ENCODE data around the gene WBP2.
A peak's percentile ranks its signal among the peaks of the same experiment; 100 is the strongest.
"Not testable (repeated sequence)": the region's sequence is repeated elsewhere in the genome, so short reads cannot be mapped to it uniquely, and the experiment has no call there.

WBP2 gene

GRCh38 chr17:75874323-75875181 lies 19.4 kb upstream of the WBP2 start:
- Histone ChIP-seq H4K20me1 (ENCODE audit: insufficient read depth, low read length) (no peaks in the 10 kb centered on the region), H3K79me2 (ENCODE audit: low read length) (peaks cover 35% of the 10 kb centered on the region), H3K27ac (ENCODE audit: low read length) (peak overlapping the region; percentile 83; the same call in 1 of the 2 replicates), H3F3A (ENCODE audit: insufficient read depth, low read length) (peaks cover 45% of the 10 kb centered on the region), H3K4me3 (ENCODE audit: low read length) (no peak overlapping the region), H3K9me3 (replicated peaks; ENCODE audit: insufficient read depth, low read length) (no peaks in the 10 kb centered on the region), H3K27me3 (replicated peaks; ENCODE audit: insufficient read depth, low read length) (no peaks in the 10 kb centered on the region), H3K9me2 (replicated peaks; ENCODE audit: insufficient read depth, low read length) (no peaks in the 10 kb centered on the region), H2AFZ (ENCODE audit: low read length) (no peak overlapping the region), H3K9ac (ENCODE audit: low read length) (no peak overlapping the region), H3K4me2 (ENCODE audit: low read depth, low read length) (no peak overlapping the region), H3K4me1 (ENCODE audit: low read length) (peaks cover 28% of the 10 kb centered on the region), H3K36me3 (replicated peaks; ENCODE audit: insufficient read depth, low read length) (peaks cover 4% of the 10 kb centered on the region; the same call in 1 of the 2 replicates)
- TF ChIP-seq EZH2phosphoT487 (IDR thresholded peaks at IDR 0.05; ENCODE audit: low read length) (no peak), EZH2 (optimal IDR thresholded peaks at IDR 0.05; ENCODE audit: low read depth, low read length) (no peak), CTCF (IDR thresholded peaks at IDR 0.05; ENCODE audit: low read length) (no peak)
- no peak for DNase-seq

GRCh38 chr17:75873587-75874322 lies 18.6 kb upstream of the WBP2 start:
- Histone ChIP-seq H3K9ac (ENCODE audit: low read length) (no peak overlapping the region), H4K20me1 (ENCODE audit: insufficient read depth, low read length) (no peaks in the 10 kb centered on the region), H3K9me3 (replicated peaks; ENCODE audit: insufficient read depth, low read length) (no peaks in the 10 kb centered on the region), H3K27me3 (replicated peaks; ENCODE audit: insufficient read depth, low read length) (no peaks in the 10 kb centered on the region), H3K9me2 (replicated peaks; ENCODE audit: insufficient read depth, low read length) (no peaks in the 10 kb centered on the region), H2AFZ (ENCODE audit: low read length) (no peak overlapping the region), H3K36me3 (replicated peaks; ENCODE audit: insufficient read depth, low read length) (peaks cover 4% of the 10 kb centered on the region; the same call in 1 of the 2 replicates), H3K4me1 (ENCODE audit: low read length) (peaks cover 25% of the 10 kb centered on the region), H3K4me2 (ENCODE audit: low read depth, low read length) (no peak overlapping the region), H3K79me2 (ENCODE audit: low read length) (peaks cover 35% of the 10 kb centered on the region), H3K27ac (ENCODE audit: low read length) (peak overlapping the region; percentile 83; the same call in 1 of the 2 replicates), H3F3A (ENCODE audit: insufficient read depth, low read length) (peaks cover 43% of the 10 kb centered on the region), H3K4me3 (ENCODE audit: low read length) (no peak overlapping the region)
- TF ChIP-seq CTCF (IDR thresholded peaks at IDR 0.05; ENCODE audit: low read length) (no peak), EZH2phosphoT487 (IDR thresholded peaks at IDR 0.05; ENCODE audit: low read length) (no peak), EZH2 (optimal IDR thresholded peaks at IDR 0.05; ENCODE audit: low read depth, low read length) (no peak)
- no peak for DNase-seq

GRCh38 chr17:75872434-75873351 lies 17.6 kb upstream of the WBP2 start:
- H3K4me3 ChIP-seq (ENCODE audit: low read length) = no peak overlapping the region
- no peaks in the 10 kb centered on the region for H3K9me2 ChIP-seq (replicated peaks; ENCODE audit: insufficient read depth, low read length)
- TF ChIP-seq EZH2phosphoT487 (IDR thresholded peaks at IDR 0.05; ENCODE audit: low read length) (no peak), EZH2 (optimal IDR thresholded peaks at IDR 0.05; ENCODE audit: low read depth, low read length) (no peak), CTCF (IDR thresholded peaks at IDR 0.05; ENCODE audit: low read length) (no peak)
- H3K9ac ChIP-seq (ENCODE audit: low read length) = peak overlapping the region; percentile 64
- no peaks in the 10 kb centered on the region for H3K27me3 ChIP-seq (replicated peaks; ENCODE audit: insufficient read depth, low read length)
- peaks cover 4% of the 10 kb centered on the region; the same call in 1 of the 2 replicates for H3K36me3 ChIP-seq (replicated peaks; ENCODE audit: insufficient read depth, low read length)
- DNase-seq = peak; percentile 69
- H3F3A ChIP-seq (ENCODE audit: insufficient read depth, low read length) = peaks cover 43% of the 10 kb centered on the region
- H3K79me2 ChIP-seq (ENCODE audit: low read length) = peaks cover 31% of the 10 kb centered on the region
- H3K9me3 ChIP-seq (replicated peaks; ENCODE audit: insufficient read depth, low read length) = no peaks in the 10 kb centered on the region
- H3K4me2 ChIP-seq (ENCODE audit: low read depth, low read length) = peak overlapping the region; percentile 19; the same call in 1 of the 2 replicates
- peak overlapping the region; percentile 59 for H2AFZ ChIP-seq (ENCODE audit: low read length)
- peak overlapping the region; percentile 83 for H3K27ac ChIP-seq (ENCODE audit: low read length)
- peaks cover 25% of the 10 kb centered on the region for H3K4me1 ChIP-seq (ENCODE audit: low read length)
- no peaks in the 10 kb centered on the region for H4K20me1 ChIP-seq (ENCODE audit: insufficient read depth, low read length)

- not testable (repeated sequence) for H3K4me2 ChIP-seq (ENCODE audit: low read depth, low read length); H3K4me3 ChIP-seq (ENCODE audit: low read length)
These were observed 15.1 kb upstream of the WBP2 start for GRCh38 chr17:75870228-75870627.

More at GRCh38 chr17:75870228-75870627, 15.1 kb upstream of the WBP2 start:
- not testable (repeated sequence) for H3K36me3 ChIP-seq (replicated peaks; ENCODE audit: insufficient read depth, low read length); H3K9me3 ChIP-seq (replicated peaks; ENCODE audit: insufficient read depth, low read length); H3K79me2 ChIP-seq (ENCODE audit: low read length); H2AFZ ChIP-seq (ENCODE audit: low read length); DNase-seq; H3K27ac ChIP-seq (ENCODE audit: low read length); H3K9me2 ChIP-seq (replicated peaks; ENCODE audit: insufficient read depth, low read length); H4K20me1 ChIP-seq (ENCODE audit: insufficient read depth, low read length); H3K27me3 ChIP-seq (replicated peaks; ENCODE audit: insufficient read depth, low read length); H3K9ac ChIP-seq (ENCODE audit: low read length)
- H3K4me1 ChIP-seq (ENCODE audit: low read length) = peaks cover 26% of the 10 kb centered on the region
- peaks cover 26% of the 10 kb centered on the region for H3F3A ChIP-seq (ENCODE audit: insufficient read depth, low read length)

All from MM.1S (cell line).